Activated T-cell treated with anti-CD3 and anti-CD28 coated beads, Interleukin-2, amount 50 U/mL, for 72 hours (primary cell): ENCODE results near the gene CALHM3. TPM values are rescaled to one million over a fixed set of nuclear protein-coding genes. Genes with fewer than 3 reads are reported as not detected.
A peak's percentile ranks its signal among the peaks of the same experiment; 100 is the strongest.
"Not testable (repeated sequence)": the region's sequence is repeated elsewhere in the genome, so short reads cannot be mapped to it uniquely, and the experiment has no call there.

Source experiments
- ATAC-seq, 2 donors: fragments of 150-1000 bp; cut with Tn5 transposase; replicated peaks in 1 of 2; 2 replicates each; pipeline ENCODE4 v1.10.0; 2021; ENCODE audit warnings: moderate library complexity in 2 of 2, mild to moderate bottlenecking in 1 of 2
- DNase-seq, 2 donors: peaks; one replicate each; pipeline ENCODE4 v3.0.0; 2021 to 2022; ENCODE audit warnings: mixed read lengths in 1 of 2
- H3K27ac Mint-ChIP-seq: one replicate; pipeline ENCODE4 v1.8.0; 2022; ENCODE audit warnings: mild to moderate bottlenecking, moderate library complexity, mixed read lengths
- H3K27me3 Mint-ChIP-seq: one replicate; pipeline ENCODE4 v1.8.0; 2022; ENCODE audit warnings: low read depth, mixed read lengths
- H3K36me3 Mint-ChIP-seq, 2 donors: one replicate each; pipeline ENCODE4 v1.8.0; 2022; ENCODE audit warnings: mixed read lengths in 2 of 2, mild to moderate bottlenecking in 1 of 2; ENCODE audit not compliant: insufficient read depth in 2 of 2
- H3K4me1 Mint-ChIP-seq: one replicate; pipeline ENCODE4 v1.8.0; 2022; ENCODE audit warnings: low read depth, mixed read lengths
- H3K4me3 Mint-ChIP-seq, 2 donors: one replicate each; pipeline ENCODE4 v1.8.0; 2022; ENCODE audit warnings: mild to moderate bottlenecking in 2 of 2, mixed read lengths in 2 of 2, moderate library complexity in 2 of 2
- H3K9me3 Mint-ChIP-seq, 2 donors: one replicate each; pipeline ENCODE4 v1.8.0; 2022; ENCODE audit warnings: mixed read lengths in 2 of 2
- total RNA-seq, 2 donors: library from RNA; stranded (reverse); gene quantifications; one replicate each; pipeline ENCODE4 v1.2.3, GENCODE V29; 2022

CALHM3 gene
- total RNA-seq, 2 donors from 2014 or later: not detected

DNA sequence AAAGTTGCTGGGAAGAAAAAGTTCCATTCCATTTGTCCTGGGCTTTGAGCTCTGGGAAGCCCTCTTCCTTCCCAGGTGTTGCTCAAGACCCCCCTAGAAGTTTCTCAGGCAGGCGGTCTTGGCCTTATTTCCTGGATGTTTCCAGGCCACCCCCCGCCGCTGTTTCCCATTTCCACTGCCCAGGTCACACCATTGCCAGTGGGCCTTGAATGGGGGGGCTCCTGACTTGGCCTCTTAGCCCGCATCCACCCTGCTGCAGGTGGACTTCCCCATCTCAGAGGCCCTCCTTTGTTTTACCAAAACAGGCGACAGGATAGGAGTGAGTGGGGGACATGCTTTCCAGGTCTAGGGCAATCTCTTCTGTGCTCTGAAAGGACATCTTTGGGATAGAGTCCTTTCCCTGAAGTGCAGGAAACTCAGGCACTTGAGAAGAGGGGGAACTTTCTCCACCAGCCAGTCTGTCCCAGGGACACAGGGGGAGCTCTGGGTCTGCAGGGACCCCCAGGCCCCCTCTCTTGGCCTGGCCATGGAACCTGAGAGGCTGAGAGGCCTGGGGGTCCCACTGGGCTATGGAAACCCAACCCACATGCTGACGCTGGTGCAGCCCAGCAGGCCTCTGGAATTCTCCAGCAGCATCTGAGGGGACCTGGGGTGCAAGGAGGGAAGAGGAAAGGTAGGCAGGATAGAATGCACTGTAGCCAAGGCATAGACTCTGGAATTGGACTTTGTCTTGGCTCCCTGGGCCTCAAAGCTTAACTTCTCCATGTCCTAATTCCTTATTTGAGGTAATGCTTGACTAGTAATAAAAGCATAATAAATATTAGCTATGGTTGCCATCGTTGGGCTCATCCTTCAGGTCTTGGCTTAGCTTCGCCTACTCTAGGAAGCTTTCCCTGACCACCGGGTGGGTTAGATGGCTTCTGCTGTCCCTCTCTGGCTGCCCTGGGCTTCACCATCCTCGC is 32.0 kb upstream of the CALHM3 start:
- H3K27ac Mint-ChIP-seq: no peak overlapping the region
- H3K36me3 Mint-ChIP-seq: no peaks in the 10 kb centered on the region
- H3K27me3 Mint-ChIP-seq: peaks cover 38% of the 10 kb centered on the region
- no peaks in the 10 kb centered on the region for H3K9me3 Mint-ChIP-seq
- ATAC-seq (no peak), DNase-seq (no peak)
- peaks cover 19% of the 10 kb centered on the region for H3K4me1 Mint-ChIP-seq
- H3K4me3 Mint-ChIP-seq: no peak overlapping the region

DNA sequence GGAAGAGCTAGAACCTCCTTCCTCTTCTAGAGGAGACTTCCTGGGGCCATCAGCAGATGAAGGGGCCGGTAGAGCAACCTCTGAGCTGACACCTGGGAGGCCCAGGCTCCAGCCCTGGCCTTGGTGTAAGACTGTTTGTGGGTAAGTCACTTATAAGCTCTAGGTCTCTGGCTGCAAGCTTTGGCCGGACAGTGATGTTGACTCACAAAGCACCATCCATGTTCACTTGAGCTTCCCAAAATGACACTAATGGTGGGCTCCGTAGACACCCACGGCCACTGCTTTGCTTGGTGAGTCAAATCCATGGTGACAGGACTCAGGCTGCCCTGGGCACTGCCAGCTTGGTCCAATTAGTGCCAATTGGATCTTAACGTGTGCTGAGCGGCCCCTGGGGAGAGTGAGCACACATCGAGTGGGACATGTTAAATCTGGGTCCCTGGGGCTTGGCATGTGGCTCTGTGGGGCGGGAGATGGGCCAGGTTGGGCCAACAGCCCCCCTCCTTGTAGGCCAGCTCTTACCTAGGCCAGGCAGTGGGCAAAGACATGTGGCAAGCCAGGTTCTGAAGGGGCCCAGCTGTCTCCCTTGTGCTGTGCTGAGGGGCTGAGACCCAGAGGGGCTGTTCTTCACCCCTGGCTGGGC is 31.1 kb upstream of the CALHM3 start:
- H3K9me3 Mint-ChIP-seq: no peaks in the 10 kb centered on the region
- no peak for DNase-seq
- H3K36me3 Mint-ChIP-seq: no peaks in the 10 kb centered on the region
- ATAC-seq: no peak
- no peak overlapping the region for H3K27ac Mint-ChIP-seq
- H3K4me1 Mint-ChIP-seq: peaks cover 12% of the 10 kb centered on the region
- H3K4me3 Mint-ChIP-seq: no peak overlapping the region
- peaks cover 39% of the 10 kb centered on the region for H3K27me3 Mint-ChIP-seq

DNA sequence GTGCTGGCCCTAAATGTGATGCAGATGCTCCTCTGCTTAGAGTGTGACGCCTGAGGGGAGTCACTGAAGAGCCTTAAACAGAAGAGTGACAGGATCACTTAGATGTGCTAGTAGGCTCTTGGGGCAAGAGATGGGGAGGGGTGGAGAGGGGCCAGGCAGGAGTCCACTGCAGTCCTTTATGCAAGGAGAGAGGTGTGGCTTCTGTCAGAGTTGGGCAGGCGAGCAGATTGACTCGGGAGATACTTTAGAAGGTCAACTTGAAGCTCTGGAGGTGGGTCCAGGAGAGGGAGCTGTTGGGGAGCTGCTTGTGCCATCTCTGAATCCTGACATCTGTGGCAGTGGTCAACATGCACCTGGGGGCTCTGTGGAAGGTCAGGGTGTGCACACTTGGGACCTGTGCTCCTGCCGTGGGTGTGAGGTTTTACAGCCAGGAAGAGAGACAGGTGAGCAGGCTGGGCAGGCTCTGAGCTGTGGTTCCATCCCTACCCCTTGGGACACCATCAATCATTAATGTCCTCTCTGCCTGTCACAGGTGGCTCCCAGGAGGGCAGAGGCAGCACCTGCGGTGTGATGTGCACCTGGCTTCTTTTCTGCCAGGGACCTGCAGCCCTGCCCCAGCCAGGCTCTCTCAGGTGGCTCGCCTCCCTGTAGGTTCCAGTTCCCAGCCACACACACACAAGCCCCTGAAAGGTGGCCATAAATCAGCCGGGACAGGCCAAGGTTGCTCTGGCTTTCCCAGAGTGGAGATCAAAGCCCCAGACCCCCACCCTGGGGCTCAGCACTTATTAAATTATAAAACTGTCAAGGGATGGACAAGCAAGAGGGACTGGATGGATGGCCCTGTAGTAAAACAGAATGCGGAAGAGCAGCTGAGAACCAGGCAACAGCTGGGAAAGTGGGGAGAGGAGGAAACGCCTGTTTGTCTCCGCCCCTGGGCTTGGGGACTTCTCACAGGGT is 28.5 kb upstream of the CALHM3 start:
- ATAC-seq (no peak), DNase-seq (no peak)
- Mint-ChIP-seq H3K27ac (no peak overlapping the region), H3K9me3 (no peaks in the 10 kb centered on the region), H3K36me3 (no peaks in the 10 kb centered on the region), H3K27me3 (peaks cover 49% of the 10 kb centered on the region), H3K4me3 (no peak overlapping the region), H3K4me1 (peaks cover 31% of the 10 kb centered on the region)

DNA sequence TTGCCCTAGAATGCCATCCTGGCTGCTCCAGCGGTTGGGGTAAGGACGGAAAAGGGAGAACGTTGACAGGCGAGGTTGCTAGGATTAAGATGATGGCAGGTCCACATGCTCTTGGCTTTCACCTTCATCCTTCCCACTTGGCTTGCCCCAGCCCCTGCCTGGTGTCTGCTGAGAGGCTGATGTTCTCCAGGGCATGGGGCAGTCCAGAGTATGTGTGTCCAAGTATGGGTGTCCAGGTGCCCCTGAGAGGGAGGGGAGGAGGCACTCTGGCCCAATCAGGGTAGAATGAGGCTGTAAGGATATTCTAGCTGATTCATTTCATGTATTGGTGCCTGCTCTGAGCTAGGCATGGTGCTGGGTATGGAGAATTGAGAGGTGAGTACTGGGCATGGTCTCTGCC is 27.0 kb upstream of the CALHM3 start:
- Mint-ChIP-seq H3K9me3 (no peaks in the 10 kb centered on the region), H3K4me1 (peaks cover 36% of the 10 kb centered on the region), H3K27me3 (peaks cover 45% of the 10 kb centered on the region), H3K27ac (no peak overlapping the region), H3K36me3 (no peaks in the 10 kb centered on the region), H3K4me3 (no peak overlapping the region)
- ATAC-seq: no peak
- no peak for DNase-seq

DNA sequence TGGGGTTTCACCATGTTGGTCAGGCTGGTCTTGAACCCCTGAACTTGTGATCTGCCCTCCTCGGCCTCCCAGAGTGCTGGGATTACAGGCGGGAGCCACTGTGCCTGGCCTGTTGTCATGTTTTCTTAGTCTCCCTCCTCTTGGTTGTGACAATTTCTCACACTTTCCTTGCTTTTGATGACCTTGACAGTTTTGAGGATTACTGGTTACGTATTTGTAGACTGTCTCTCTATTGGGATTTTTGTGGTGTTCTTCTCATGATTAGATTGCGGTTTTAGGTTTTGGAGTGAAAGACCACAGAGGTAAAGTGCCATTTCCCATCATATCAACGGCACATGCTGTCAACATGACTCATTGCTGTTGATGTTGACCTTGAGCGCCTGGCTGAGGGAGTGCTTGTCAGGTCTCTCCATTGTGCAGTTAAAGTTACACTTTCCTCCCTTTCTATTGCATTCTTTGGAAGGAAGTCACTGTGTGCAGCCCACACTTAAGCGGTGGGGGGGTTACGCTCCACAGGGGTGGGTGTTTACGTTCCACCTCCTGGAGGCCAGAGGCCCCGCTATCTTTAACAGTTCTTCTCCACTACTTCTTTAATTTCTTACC is 25.2 kb upstream of the CALHM3 start:
- H3K27ac Mint-ChIP-seq: peak overlapping the region; percentile 11
- peaks cover 51% of the 10 kb centered on the region for H3K27me3 Mint-ChIP-seq
- H3K36me3 Mint-ChIP-seq: no peaks in the 10 kb centered on the region

DNA sequence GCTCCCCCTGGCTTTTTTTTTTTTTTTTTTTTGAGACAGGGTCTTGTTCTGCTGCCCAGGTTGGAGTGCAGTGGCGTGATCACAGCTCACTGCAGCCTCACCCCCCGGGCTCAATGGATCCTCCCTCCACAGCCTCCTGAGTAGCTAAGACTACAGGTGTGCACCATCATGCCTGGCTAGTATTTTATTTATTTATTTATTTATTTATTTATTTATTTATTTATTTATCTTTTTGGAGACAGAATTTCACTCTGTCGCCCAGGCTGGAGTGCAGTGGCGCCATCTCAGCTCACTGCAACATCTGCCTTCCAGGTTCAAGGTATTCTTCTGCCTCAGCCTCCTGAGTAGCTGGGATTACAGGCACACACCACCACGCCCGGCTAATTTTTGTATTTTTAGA is 24.7 kb upstream of the CALHM3 start:
- DNase-seq, H3K36me3 Mint-ChIP-seq, H3K9me3 Mint-ChIP-seq, H3K27ac Mint-ChIP-seq, ATAC-seq: not testable (repeated sequence)
- Mint-ChIP-seq H3K27me3 (peaks cover 56% of the 10 kb centered on the region), H3K4me3 (peak overlapping the region in 1 of 2 donors; percentile 16), H3K4me1 (peaks cover 56% of the 10 kb centered on the region)

More for the DNA sequence above, 25.2 kb upstream of the CALHM3 start:
- Mint-ChIP-seq H3K4me1 (peaks cover 54% of the 10 kb centered on the region), H3K9me3 (no peaks in the 10 kb centered on the region), H3K4me3 (peak overlapping the region; percentile 16 to 21)
- ATAC-seq (peak; percentile 91 to 93), DNase-seq (peak; percentile 57 to 70)

DNA sequence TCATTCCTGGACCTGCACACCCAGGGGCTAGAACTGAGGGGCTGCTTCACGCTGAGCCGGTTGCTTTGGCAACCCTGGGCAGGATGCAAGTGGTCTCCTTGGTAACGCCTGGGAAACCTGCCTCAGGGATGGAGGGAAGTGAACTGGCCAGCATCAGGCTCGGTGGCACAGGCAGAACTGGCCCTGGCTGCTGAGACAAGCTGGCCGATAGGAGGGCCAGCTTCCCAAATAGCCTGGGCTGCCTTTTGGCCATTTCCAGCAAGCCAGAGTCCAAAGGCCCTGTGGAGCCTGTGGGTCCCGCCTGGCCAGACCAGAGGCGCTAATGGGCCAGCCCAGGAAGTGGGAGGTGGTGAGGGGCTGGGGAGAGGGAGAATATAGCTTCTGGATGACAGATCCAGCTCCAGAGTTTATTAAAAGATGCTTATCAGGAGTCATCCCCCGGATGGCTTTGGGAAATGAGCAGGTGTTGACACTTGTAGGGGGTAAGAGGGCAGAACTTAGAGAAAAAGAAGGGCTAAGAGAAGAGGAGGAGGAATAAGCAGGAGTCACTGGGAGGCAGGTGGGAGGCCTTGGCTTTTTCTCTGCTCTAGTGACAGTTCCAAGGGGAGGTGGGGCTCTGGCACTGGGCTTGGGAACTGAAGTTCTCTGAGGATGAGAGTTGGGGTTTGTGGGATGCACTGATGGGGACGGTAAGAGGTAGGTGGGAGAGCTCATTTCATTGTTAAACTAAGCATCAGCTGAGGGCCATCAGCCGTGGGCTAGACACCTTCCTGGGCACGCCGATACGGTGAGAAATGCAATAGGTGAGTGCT is 24.0 kb upstream of the CALHM3 start:
- no peaks in the 10 kb centered on the region for H3K36me3 Mint-ChIP-seq
- no peaks in the 10 kb centered on the region for H3K9me3 Mint-ChIP-seq
- peaks cover 61% of the 10 kb centered on the region for H3K27me3 Mint-ChIP-seq
- H3K27ac Mint-ChIP-seq: no peak overlapping the region
- H3K4me1 Mint-ChIP-seq: peaks cover 56% of the 10 kb centered on the region
- DNase-seq (no peak), ATAC-seq (no peak)
- peak overlapping the region in 1 of 2 donors; percentile 38 for H3K4me3 Mint-ChIP-seq

DNA sequence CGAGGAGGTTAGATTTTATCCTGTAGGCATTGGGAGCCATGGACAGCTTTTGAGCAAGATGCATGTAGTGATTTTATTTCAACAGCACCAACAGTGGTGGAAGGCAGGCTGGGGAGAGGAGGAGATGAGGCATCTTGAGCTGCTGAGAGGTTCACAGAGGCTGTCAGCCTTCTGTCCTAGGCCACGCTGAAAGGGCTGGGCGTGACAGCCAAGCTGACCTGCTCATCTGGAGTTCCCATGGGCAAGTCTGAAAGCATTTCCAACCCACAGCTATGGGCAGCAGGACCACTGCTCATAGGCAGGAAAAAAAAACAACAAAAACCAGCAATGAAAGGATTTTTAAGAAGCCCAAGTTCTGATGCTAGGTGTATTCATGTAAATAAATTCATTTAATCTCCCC is 22.1 kb upstream of the CALHM3 start:
- ATAC-seq (no peak), DNase-seq (no peak)
- Mint-ChIP-seq H3K27ac (no peak overlapping the region), H3K9me3 (no peaks in the 10 kb centered on the region), H3K36me3 (no peaks in the 10 kb centered on the region), H3K4me3 (peak overlapping the region; percentile 43 to 60), H3K27me3 (peaks cover 58% of the 10 kb centered on the region), H3K4me1 (peaks cover 47% of the 10 kb centered on the region)

DNA sequence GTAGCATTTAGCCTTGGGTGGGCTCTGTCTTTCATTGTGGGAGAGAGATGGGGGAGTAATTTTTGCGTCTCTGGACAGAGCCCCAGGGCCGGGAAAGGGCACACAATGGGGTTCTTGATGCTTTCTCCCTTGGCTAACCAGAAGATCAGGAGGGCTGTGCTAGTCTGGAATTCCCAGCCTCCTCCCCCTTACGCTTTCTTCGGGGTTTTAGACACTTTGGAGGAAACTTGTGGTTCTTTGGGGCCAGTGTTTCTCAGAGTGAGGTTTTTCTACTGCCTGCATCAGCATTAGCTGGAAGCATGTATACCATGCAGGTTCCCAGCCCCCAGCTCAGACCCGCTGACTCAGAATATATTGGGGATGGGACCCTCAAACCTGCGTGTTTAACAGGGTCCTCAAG is 21.4 kb upstream of the CALHM3 start:
- Mint-ChIP-seq H3K36me3 (no peaks in the 10 kb centered on the region), H3K4me1 (peaks cover 47% of the 10 kb centered on the region), H3K27ac (no peak overlapping the region), H3K9me3 (no peaks in the 10 kb centered on the region), H3K27me3 (peaks cover 62% of the 10 kb centered on the region), H3K4me3 (peak overlapping the region; percentile 43 to 60)
- DNase-seq (no peak), ATAC-seq (no peak)

DNA sequence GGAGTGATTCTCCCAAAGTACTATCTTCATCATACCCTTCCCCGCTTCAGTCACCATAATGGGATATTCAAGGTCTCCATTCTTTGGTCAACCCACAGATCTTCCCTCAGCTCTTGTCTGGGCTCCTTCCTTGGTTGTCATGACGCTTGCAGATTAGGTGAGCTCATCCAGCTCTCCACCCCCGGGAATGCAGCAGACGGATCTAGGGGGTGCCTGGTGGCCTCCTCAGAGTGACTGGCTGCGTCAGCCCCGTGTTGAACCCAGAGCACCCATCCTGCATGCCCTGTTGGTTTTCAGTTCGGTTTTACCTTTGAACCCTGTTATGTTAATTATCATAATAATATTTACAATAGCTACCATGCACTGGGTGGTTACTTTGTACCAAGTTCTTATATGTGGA is 20.8 kb upstream of the CALHM3 start:
- no peaks in the 10 kb centered on the region for H3K9me3 Mint-ChIP-seq
- ATAC-seq: no peak
- H3K27me3 Mint-ChIP-seq: peaks cover 68% of the 10 kb centered on the region

DNA sequence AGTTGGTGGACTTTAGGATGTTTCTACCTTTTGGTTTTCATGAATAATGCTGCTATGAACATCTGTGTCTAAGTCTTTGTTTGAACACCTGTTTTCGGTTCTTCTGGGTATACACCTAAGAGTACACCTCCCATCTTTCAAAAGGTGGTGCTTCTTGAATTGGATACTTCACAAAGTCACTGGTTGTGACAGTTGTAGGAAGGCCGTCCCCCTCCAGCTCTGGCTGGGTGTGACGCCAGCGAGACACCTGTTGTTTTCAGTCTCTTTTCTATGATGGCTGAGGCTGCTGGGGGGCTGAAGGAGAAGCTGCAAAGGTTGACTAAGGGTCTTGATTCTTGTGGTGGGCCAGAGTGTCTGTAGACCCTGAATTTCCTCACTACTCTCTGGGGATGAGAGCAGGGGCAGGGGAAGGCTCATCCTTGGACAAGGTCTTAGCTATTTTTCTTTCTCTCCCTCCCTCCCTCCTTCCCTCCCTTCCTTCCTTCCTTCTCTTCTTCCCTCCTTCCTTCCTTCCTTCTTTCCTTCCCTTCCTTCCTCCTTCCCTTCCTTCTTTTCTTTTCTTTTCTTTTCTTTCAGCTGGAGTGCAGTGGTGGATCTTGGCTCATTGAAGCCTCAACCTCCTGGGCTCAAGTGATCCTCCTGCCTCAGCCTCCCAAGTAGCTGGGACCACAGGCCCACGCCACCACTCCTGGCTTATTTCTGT is 20.0 kb upstream of the CALHM3 start:
- DNase-seq: no peak
- H3K27me3 Mint-ChIP-seq: peaks cover 74% of the 10 kb centered on the region
- ATAC-seq: no peak

More for the DNA sequence above, 20.8 kb upstream of the CALHM3 start:
- no peaks in the 10 kb centered on the region for H3K36me3 Mint-ChIP-seq
- H3K4me3 Mint-ChIP-seq: no peak overlapping the region
- no peak overlapping the region for H3K27ac Mint-ChIP-seq
- H3K4me1 Mint-ChIP-seq: peaks cover 47% of the 10 kb centered on the region
- DNase-seq: no peak

More for the DNA sequence above, 20.0 kb upstream of the CALHM3 start:
- H3K4me3 Mint-ChIP-seq: no peak overlapping the region
- H3K36me3 Mint-ChIP-seq: no peaks in the 10 kb centered on the region
- no peak overlapping the region for H3K27ac Mint-ChIP-seq
- no peaks in the 10 kb centered on the region for H3K9me3 Mint-ChIP-seq
- H3K4me1 Mint-ChIP-seq: peaks cover 39% of the 10 kb centered on the region
